Chondrocyte (in vitro differentiated cells): ENCODE measurements around the gene PGBD2. TPM values are rescaled to one million over a fixed set of nuclear protein-coding genes. Genes with fewer than 3 reads are reported as not detected.
"Not testable (repeated sequence)": the region's sequence is repeated elsewhere in the genome, so short reads cannot be mapped to it uniquely, and the experiment has no call there.

ENCODE experiments used
- DNase-seq: peaks from one replicate; pipeline ENCODE4 v3.0.0; 2021; ENCODE audit warnings: mixed read lengths, low spot score
- H3K27ac Mint-ChIP-seq: one replicate; pipeline ENCODE4 v1.8.0; 2021; ENCODE audit warnings: mild to moderate bottlenecking, moderate library complexity, mixed read lengths; ENCODE audit not compliant: unreplicated experiment
- H3K27me3 Mint-ChIP-seq: 2 replicates; pipeline ENCODE4 v1.8.0; 2021; ENCODE audit warnings: low read depth, mixed read lengths
- H3K36me3 Mint-ChIP-seq: 2 replicates; pipeline ENCODE4 v1.8.0; 2021; ENCODE audit warnings: low read depth, mixed read lengths
- H3K4me1 Mint-ChIP-seq: 2 replicates; pipeline ENCODE4 v1.8.0; 2021; ENCODE audit warnings: low read depth, mild to moderate bottlenecking, mixed read lengths
- H3K4me3 Mint-ChIP-seq: one replicate; pipeline ENCODE4 v1.8.0; 2021; ENCODE audit warnings: mild to moderate bottlenecking, moderate library complexity, mixed read lengths; ENCODE audit not compliant: unreplicated experiment
- H3K9me3 Mint-ChIP-seq: 2 replicates; pipeline ENCODE4 v1.8.0; 2021; ENCODE audit warnings: low read depth, mixed read lengths
- CTCF ChIP-seq: fragments of 200-600 bp; sonication (generic); IDR thresholded peaks from 2 replicates; pipeline ENCODE4 v1.5.0; 2021; ENCODE audit warnings: antibody characterized with exemption, mild to moderate bottlenecking, moderate library complexity
- total RNA-seq: library from RNA; stranded (reverse); gene quantifications from 3 replicates; pipeline ENCODE4 v1.2.1, GENCODE V29; 2021

PGBD2 gene
- total RNA-seq, 1 donor from 2014 or later: 5.2 TPM

GRCh38 chr1:248926401-248927182 lies 20.6 kb downstream of the PGBD2 start:
- Mint-ChIP-seq H3K4me1 (peaks cover 34% of the 10 kb centered on the region), H3K36me3 (peaks cover 5% of the 10 kb centered on the region), H3K27me3 (no peaks in the 10 kb centered on the region), H3K4me3 (no peak overlapping the region), H3K27ac (no peak overlapping the region), H3K9me3 (no peaks in the 10 kb centered on the region)
- DNase-seq: no peak
- TF ChIP-seq CTCF: no peak

DNA sequence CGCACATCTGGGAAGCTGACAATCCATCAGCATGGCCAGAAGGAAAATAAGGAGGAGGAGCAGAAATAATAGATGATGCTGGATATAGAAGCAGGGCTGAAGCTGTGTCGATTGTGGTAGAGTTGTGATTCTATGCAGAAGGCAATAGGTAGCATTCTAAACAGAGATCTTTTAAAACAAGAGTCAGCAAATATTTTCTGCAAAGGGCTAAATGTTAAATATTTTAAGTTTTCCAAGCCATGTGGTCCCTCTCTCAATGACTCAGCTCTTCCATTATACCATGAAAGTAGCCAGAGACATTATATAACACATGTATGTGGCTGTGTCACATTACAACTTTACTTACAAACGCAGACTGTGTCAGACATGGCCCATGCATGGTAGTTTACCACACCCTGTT lies 21.2 kb downstream of the PGBD2 start:
- H3K27ac Mint-ChIP-seq, DNase-seq: not testable (repeated sequence)
- H3K4me1 Mint-ChIP-seq: peaks cover 34% of the 10 kb centered on the region

GRCh38 chr1:248928122-248928521 lies 22.1 kb downstream of the PGBD2 start:
- H3K4me3 Mint-ChIP-seq, H3K27me3 Mint-ChIP-seq, DNase-seq, H3K27ac Mint-ChIP-seq, H3K36me3 Mint-ChIP-seq, H3K9me3 Mint-ChIP-seq: not testable (repeated sequence)
- H3K4me1 Mint-ChIP-seq: peaks cover 34% of the 10 kb centered on the region

More for the DNA sequence above, 21.2 kb downstream of the PGBD2 start:
- H3K9me3 Mint-ChIP-seq, H3K4me3 Mint-ChIP-seq, H3K36me3 Mint-ChIP-seq, H3K27me3 Mint-ChIP-seq: not testable (repeated sequence)

DNA sequence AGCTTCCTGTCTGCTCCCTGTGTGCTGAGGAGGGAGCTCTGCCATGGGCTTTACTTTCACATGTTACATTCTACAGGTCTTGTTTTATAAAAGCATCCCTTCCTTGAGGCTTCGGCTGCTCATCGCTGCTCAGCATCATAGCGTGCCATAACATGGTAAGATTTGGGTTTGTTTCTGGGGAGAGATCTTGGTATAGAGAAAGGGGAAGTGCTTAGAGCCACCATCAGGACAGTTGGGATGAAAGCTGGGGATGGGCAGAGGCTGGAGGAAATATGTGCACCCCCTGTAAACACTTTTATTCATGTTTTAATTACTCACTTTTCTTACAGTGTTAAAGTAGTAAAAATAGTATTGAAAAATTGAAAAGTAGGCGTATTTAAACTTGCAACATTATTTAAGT lies 24.0 kb downstream of the PGBD2 start:
- H3K27me3 Mint-ChIP-seq, H3K4me3 Mint-ChIP-seq, H3K27ac Mint-ChIP-seq, H3K36me3 Mint-ChIP-seq, DNase-seq, H3K9me3 Mint-ChIP-seq: not testable (repeated sequence)
- H3K4me1 Mint-ChIP-seq: peaks cover 29% of the 10 kb centered on the region

DNA sequence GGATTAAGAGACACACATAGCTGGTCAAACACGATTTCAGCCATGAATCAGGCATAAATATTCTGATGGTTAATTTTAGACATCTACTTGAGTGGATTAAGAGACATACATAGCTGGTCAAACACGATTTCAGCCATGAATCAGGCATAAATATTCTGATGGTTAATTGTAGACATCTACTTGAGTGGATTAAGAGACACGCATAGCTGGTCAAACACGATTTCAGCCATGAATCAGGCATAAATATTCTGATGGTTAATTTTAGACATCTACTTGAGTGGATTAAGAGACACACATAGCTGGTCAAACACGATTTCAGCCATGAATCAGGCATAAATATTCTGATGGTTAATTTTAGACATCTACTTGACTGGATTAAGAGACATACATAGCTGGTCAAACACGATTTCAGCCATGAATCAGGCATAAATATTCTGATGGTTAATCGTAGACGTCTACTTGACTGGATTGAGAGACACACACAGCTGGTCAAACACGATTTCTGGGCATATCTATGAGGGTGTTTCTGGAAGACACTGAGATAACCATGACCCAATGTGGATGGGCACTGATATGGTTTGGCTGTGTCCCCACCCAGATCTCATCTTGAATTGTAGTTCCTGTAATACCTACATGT lies 32.3 kb downstream of the PGBD2 start:
- not testable (repeated sequence) for H3K9me3 Mint-ChIP-seq, H3K27me3 Mint-ChIP-seq, DNase-seq, H3K27ac Mint-ChIP-seq, H3K4me1 Mint-ChIP-seq, H3K36me3 Mint-ChIP-seq, H3K4me3 Mint-ChIP-seq

DNA sequence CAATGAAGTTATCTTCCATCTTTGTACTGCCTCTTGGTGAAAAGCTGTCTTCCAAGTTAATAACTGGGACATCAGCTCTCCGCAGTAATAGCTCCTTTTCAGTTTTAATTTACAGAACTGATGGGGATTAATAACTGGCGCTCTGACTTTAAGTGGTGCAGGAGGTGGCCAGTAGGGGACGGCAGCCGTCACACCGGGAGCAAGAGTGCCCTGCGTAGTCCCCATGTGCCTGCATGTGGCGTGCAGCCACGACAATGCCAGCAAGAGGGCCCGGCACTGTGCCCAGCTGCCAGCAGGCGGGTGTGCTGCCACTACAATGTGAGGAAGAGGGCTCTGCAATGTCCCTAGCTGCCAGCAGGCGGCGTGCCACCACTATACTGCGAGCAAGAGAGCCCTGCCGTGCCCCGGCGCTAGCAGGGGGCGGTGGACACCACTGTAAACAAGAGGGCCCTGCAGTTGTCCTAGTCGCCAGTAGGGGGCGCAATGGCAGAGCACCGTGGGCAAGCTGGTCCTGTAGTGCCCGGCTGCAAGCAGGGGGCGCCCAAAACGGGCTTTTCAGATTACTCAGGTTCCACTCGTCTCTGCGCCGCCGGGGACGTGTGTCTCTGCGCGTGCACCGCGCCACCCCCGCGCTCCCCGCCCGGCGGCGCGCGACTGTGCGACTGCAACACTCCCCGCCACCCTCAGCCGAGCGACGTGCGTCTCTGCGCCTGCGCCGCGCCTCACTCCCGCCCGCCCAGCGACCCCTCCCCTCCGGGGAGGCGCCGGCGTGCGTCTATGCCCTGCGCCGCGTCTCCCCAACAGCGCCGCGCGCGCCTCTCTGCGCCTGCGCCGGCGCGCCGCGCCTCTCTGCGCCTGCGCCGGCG lies 38.3 kb downstream of the PGBD2 start:
- H3K4me3 Mint-ChIP-seq, H3K27me3 Mint-ChIP-seq: not testable (repeated sequence)
- TF ChIP-seq CTCF: peak; percentile 31

GRCh38 chr1:248945000-248945423 lies 39.0 kb downstream of the PGBD2 start:
- DNase-seq, H3K27me3 Mint-ChIP-seq, H3K36me3 Mint-ChIP-seq, H3K4me1 Mint-ChIP-seq, H3K27ac Mint-ChIP-seq, H3K9me3 Mint-ChIP-seq, H3K4me3 Mint-ChIP-seq: not testable (repeated sequence)

More for the DNA sequence above, 38.3 kb downstream of the PGBD2 start:
- not testable (repeated sequence) for H3K27ac Mint-ChIP-seq, DNase-seq, H3K36me3 Mint-ChIP-seq, H3K4me1 Mint-ChIP-seq, H3K9me3 Mint-ChIP-seq

DNA sequence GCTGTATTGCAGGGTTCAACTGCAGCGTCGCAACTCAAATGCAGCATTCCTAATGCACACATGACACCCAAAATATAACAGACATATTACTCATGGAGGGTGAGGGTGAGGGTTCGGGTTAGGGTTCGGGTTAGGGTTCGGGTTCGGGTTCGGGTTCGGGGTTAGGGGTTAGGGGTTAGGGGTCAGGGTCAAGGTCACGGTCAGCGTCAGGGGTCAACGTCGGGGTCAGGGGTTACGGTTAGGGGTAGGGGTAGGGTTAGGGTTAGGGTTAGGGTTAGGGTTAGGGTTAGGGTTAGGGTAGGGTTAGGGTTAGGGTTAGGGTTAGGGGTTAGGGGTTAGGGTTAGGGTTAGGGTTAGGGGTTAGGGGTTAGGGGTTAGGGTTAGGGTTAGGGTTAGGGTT lies 39.4 kb downstream of the PGBD2 start:
- not testable (repeated sequence) for H3K27ac Mint-ChIP-seq, DNase-seq, H3K9me3 Mint-ChIP-seq, H3K4me3 Mint-ChIP-seq, H3K27me3 Mint-ChIP-seq, H3K36me3 Mint-ChIP-seq, H3K4me1 Mint-ChIP-seq

DNA sequence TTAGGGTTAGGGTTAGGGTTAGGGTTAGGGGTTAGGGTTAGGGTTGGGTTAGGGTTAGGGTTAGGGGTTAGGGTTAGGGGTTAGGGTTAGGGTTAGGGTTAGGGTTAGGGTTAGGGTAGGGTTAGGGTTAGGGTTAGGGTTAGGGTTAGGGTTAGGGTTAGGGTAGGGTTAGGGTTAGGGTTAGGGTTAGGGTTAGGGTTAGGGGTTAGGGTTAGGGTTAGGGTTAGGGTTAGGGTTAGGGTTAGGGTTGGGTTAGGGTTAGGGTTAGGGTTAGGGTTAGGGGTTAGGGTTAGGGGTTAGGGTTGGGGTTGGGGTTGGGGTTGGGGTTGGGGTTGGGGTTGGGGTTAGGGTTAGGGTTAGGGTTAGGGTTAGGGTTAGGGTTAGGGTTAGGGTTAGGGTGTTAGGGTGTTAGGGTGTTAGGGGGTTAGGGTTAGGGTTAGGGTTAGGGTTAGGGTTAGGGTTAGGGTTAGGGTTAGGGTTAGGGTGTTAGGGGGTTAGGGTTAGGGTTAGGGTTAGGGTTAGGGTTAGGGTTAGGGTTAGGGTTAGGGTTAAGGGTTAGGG lies 39.9 kb downstream of the PGBD2 start:
- not testable (repeated sequence) for H3K9me3 Mint-ChIP-seq, H3K27ac Mint-ChIP-seq, H3K36me3 Mint-ChIP-seq, DNase-seq, H3K27me3 Mint-ChIP-seq, H3K4me1 Mint-ChIP-seq, H3K4me3 Mint-ChIP-seq
